Duodenal mucosa (tissue), 2 donors: Measurements from ENCODE around the gene GPD2.

Source experiments
- H3K27ac ChIP-seq: one replicate; pipeline ENCODE4 v1.7.0; 2013; ENCODE audit warnings: low read depth, low read length
- H3K27me3 ChIP-seq, 2 donors: one replicate each; pipeline ENCODE4 v1.7.0; 2013; ENCODE audit warnings: low read length in 2 of 2, control low read depth in 1 of 2; ENCODE audit not compliant: insufficient read depth in 2 of 2, control insufficient read depth in 1 of 2
- H3K36me3 ChIP-seq, 2 donors: one replicate each; pipeline ENCODE4 v1.7.0; 2013; ENCODE audit warnings: low read length in 2 of 2, control low read depth in 1 of 2; ENCODE audit not compliant: insufficient read depth in 2 of 2, control insufficient read depth in 1 of 2
- H3K4me1 ChIP-seq, 2 donors: one replicate each; pipeline ENCODE4 v1.7.0; 2013; ENCODE audit warnings: low read length in 2 of 2, control low read depth in 1 of 2; ENCODE audit not compliant: insufficient read depth in 2 of 2, control insufficient read depth in 1 of 2
- H3K4me3 ChIP-seq, 2 donors: one replicate each; pipeline ENCODE4 v1.7.0; 2013; ENCODE audit warnings: low read length in 2 of 2, low read depth in 1 of 2
- H3K9ac ChIP-seq, 2 donors: one replicate each; pipeline ENCODE4 v1.7.0; 2013; ENCODE audit warnings: low read length in 2 of 2, low read depth in 1 of 2
- H3K9me3 ChIP-seq, 2 donors: one replicate each; pipeline ENCODE4 v1.7.0; 2013; ENCODE audit warnings: low read length in 2 of 2, control low read depth in 1 of 2; ENCODE audit not compliant: control insufficient read depth in 1 of 2

GPD2 gene

GRCh38 chr2:156436497-156437085 lies 412 bp downstream of the GPD2 start:
- H3K27me3 ChIP-seq: no peaks in the 10 kb centered on the region
- H3K27ac ChIP-seq: peak overlapping the region; percentile 92
- H3K9me3 ChIP-seq: no peaks in the 10 kb centered on the region
- H3K4me1 ChIP-seq: peaks cover 23 to 25% of the 10 kb centered on the region in 2 donors
- peak overlapping the region; percentile 87 to 97 for H3K9ac ChIP-seq
- no peaks in the 10 kb centered on the region for H3K36me3 ChIP-seq
- H3K4me3 ChIP-seq: peak overlapping the region; percentile 86 to 92

GRCh38 chr2:156437272-156437930 lies 1.2 kb downstream of the GPD2 start:
- H3K9ac ChIP-seq: peak overlapping the region; percentile 87 to 97
- no peaks in the 10 kb centered on the region for H3K27me3 ChIP-seq
- no peaks in the 10 kb centered on the region for H3K36me3 ChIP-seq
- H3K4me1 ChIP-seq: peaks cover 23 to 25% of the 10 kb centered on the region in 2 donors
- no peaks in the 10 kb centered on the region for H3K9me3 ChIP-seq
- H3K4me3 ChIP-seq: peak overlapping the region; percentile 86 to 92
- H3K27ac ChIP-seq: no peak overlapping the region

- Histone ChIP-seq H3K27me3 (no peaks in the 10 kb centered on the region), H3K27ac (no peak overlapping the region), H3K9me3 (no peaks in the 10 kb centered on the region), H3K36me3 (no peaks in the 10 kb centered on the region), H3K4me1 (peaks cover 23 to 25% of the 10 kb centered on the region in 2 donors), H3K9ac (no peak overlapping the region), H3K4me3 (peak overlapping the region; percentile 24 to 92)
Measured at GRCh38 chr2:156437931-156438410, 1.8 kb downstream of the GPD2 start.

GRCh38 chr2:156443089-156443488 lies 6.9 kb downstream of the GPD2 start:
- no peak overlapping the region for H3K9ac ChIP-seq
- no peaks in the 10 kb centered on the region for H3K27me3 ChIP-seq
- peaks cover 3 to 10% of the 10 kb centered on the region in 2 donors for H3K4me1 ChIP-seq
- no peaks in the 10 kb centered on the region for H3K9me3 ChIP-seq
- H3K27ac ChIP-seq: no peak overlapping the region
- no peaks in the 10 kb centered on the region for H3K36me3 ChIP-seq
- no peak overlapping the region for H3K4me3 ChIP-seq

- no peak overlapping the region for H3K27ac ChIP-seq
- no peaks in the 10 kb centered on the region for H3K4me1 ChIP-seq
- H3K9ac ChIP-seq: no peak overlapping the region
- no peaks in the 10 kb centered on the region for H3K27me3 ChIP-seq
- no peaks in the 10 kb centered on the region for H3K36me3 ChIP-seq
- no peak overlapping the region for H3K4me3 ChIP-seq
- H3K9me3 ChIP-seq: no peaks in the 10 kb centered on the region
Measured at GRCh38 chr2:156445296-156446220, 9.4 kb downstream of the GPD2 start.

- H3K36me3 ChIP-seq: no peaks in the 10 kb centered on the region
- no peaks in the 10 kb centered on the region for H3K27me3 ChIP-seq
- H3K9ac ChIP-seq: no peak overlapping the region
- no peak overlapping the region for H3K4me3 ChIP-seq
- no peaks in the 10 kb centered on the region for H3K9me3 ChIP-seq
- H3K4me1 ChIP-seq: no peaks in the 10 kb centered on the region
- H3K27ac ChIP-seq: no peak overlapping the region
Measured at GRCh38 chr2:156447761-156448160, 11.6 kb downstream of the GPD2 start.

- Histone ChIP-seq H3K36me3 (no peaks in the 10 kb centered on the region), H3K9ac (no peak overlapping the region), H3K4me1 (no peaks in the 10 kb centered on the region), H3K4me3 (no peak overlapping the region), H3K27me3 (no peaks in the 10 kb centered on the region), H3K27ac (no peak overlapping the region), H3K9me3 (no peaks in the 10 kb centered on the region)
Measured at GRCh38 chr2:156448766-156449165, 12.6 kb downstream of the GPD2 start.

GRCh38 chr2:156452971-156453370 lies 16.8 kb downstream of the GPD2 start:
- H3K9me3 ChIP-seq: no peaks in the 10 kb centered on the region
- H3K27ac ChIP-seq: no peak overlapping the region
- H3K36me3 ChIP-seq: no peaks in the 10 kb centered on the region
- no peak overlapping the region for H3K9ac ChIP-seq
- no peaks in the 10 kb centered on the region for H3K27me3 ChIP-seq
- peaks cover 0 to 17% of the 10 kb centered on the region in 2 donors for H3K4me1 ChIP-seq
- no peak overlapping the region for H3K4me3 ChIP-seq

GRCh38 chr2:156455361-156455975 lies 19.3 kb downstream of the GPD2 start:
- Histone ChIP-seq H3K4me3 (no peak overlapping the region), H3K4me1 (peaks cover 5 to 26% of the 10 kb centered on the region in 2 donors), H3K27me3 (no peaks in the 10 kb centered on the region), H3K9ac (no peak overlapping the region), H3K9me3 (no peaks in the 10 kb centered on the region), H3K36me3 (no peaks in the 10 kb centered on the region), H3K27ac (peak overlapping the region; percentile 2)
